GM19324 (cell line): ENCODE results near the gene ZC3H12C.

Experiments used
- ATAC-seq: cut with Tn5 transposase; IDR thresholded peaks from one replicate; pipeline ENCODE4 v1.9.1; 2021; ENCODE audit warnings: mild to moderate bottlenecking, moderate library complexity; ENCODE audit not compliant: unreplicated experiment, low FRiP score

Gene ZC3H12C

DNA sequence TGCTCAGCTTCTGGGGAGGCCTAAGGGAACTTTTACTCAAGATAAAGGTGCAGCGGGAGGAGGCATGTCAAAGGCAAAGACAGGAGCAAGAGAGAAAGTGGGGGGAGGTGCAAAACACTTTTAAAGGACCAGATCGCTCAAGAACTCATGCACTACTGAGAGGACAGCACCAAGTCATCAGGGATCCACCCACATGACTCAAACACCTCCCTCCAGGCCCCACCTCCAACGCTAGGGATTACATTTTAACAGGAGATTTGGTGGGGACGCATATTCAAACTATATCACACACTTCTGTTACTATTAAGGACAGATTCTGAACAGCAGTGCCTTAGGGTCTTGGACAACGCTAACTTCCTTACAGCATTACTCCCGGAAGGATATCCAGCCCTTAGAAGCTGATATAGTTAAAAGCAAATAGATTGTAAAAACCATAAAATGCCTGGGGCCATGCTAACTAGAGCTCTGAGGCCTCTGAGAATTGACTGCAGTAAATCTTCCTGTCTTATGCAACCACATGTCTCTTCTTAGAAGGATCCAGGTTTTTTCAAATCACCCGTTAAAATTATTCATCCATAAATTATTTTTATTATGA, 16.7 kb upstream of the ZC3H12C start:
- no peak for ATAC-seq

DNA sequence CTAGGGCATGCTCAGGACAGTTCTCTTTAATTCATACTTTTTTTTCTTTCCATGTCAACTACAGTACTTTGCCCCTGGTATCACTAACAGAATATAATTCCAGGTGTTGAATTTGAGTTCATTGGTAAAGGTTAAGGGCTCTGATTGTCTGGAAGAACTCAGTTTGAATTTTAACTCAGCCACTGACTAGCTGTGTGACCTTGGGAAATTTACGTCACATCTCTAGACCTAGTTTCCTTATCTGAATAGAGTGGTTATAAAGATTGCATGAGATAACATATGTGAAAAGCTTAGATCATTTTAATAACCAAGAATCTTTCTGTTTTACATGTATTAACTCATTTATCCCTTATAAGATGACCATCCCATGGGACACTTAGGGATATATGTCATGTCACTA, 15.8 kb upstream of the ZC3H12C start:
- peak; percentile 31 for ATAC-seq

DNA sequence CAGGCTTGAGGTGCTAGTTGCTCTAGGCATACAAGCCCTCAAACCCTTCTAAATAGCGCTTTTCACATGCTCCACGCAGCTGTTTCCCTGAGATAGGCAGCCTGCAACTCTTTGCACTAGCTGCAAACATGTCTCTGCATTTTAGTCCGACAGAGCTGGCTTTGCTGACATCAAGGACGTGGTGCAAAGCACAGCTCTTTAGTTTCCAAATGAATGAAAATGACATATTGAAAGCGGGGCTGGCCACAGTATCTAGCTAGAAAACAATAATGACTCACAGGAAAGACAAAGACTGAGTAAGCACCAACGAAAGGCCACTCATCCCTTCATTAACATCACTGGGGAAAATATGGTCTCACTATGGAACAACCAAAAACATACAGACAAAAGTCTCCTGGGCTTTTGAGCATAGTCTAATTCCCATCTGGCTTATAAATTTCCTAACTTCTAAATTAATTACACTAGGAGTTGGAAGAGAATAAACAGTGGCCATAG, 15.3 kb upstream of the ZC3H12C start:
- peak; percentile 63 for ATAC-seq

DNA sequence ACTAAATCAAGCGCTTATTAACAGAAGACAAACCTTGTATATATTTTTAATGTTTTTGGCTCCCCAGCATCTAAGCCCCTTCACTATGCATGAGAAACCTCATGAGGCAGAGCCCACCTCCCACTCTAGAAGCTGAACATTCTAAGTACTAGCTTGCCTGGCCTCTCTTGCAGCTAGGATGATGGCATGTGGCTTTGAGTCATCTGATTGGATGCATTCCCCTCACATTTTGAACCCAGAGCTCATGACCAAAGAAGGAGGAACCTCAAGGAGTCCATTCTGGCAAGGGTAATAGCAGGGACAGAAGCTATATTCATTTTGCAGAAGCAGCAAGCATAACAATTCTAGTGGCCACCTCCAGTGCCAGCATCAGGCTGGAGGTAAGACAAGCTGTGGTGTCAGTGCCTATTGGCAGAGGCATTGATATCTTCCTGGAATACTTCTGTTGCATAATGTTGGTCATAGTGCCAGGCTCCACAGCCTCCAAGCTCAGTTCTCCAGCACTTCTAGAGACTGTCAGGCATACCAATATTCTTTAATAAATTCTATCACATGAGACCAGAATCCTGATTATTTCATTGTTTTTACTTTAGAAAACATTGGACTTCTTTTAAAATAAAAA, 14.2 kb upstream of the ZC3H12C start:
- no peak for ATAC-seq

DNA sequence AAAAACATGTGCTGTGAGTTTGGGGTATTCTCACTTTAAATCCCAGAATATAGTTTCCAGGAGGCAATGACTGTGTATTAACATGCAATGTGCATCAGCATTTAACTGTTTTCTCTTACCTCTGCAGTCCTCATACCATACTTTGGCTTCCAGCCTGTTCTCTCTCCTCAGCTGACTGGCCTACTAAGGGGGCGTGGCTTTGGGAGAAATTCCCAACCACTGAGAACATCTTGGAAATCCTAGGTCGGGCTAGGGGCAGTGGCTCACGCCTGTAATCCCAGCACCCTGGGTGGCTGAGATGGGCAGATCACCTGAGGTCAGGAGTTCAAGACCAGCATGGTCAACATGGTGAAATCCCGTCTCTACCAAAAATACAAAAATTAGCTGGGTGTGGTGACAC, 13.5 kb upstream of the ZC3H12C start:
- no peak for ATAC-seq

DNA sequence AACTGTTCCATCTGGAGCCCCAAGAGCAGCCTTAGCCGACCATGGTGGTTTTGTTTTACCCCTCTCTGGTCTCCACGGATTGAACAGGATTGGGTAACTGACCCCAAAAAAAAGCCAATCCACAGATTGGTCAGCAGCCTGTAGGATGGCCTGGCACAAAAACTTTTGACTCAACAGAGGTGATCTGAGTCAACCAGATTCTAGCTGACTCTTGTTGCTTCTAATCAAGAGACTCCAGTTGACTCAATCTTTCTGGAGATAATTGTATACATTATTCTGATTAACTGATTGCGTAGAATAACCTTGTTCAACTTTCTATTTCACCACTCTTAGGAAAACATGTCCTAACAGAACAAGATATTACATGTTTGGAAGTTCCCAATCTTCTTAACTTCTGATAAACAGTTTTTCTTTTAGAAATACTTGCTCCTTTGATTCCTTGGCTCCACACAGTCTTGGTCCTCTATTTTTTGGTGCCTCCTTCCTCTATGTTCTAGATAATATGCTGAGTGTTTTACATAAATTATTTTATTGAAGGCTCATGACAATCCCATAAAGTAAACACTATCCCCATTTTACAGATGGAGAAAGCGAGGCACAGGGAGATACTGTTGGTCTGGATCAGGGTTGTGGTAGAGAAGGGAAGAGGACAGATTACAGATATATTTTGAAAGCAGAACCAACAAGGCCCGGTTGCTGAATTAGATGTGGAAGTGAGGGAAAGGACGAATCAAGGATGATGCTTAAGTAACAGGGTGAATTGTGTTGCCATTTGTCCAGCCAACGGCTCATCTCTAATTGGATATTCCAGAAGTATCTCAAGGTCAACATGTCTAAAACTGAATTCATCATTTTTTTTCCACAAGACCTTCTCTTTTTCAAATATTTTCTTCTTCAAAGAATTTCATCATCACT, 11.5 kb upstream of the ZC3H12C start:
- no peak for ATAC-seq

DNA sequence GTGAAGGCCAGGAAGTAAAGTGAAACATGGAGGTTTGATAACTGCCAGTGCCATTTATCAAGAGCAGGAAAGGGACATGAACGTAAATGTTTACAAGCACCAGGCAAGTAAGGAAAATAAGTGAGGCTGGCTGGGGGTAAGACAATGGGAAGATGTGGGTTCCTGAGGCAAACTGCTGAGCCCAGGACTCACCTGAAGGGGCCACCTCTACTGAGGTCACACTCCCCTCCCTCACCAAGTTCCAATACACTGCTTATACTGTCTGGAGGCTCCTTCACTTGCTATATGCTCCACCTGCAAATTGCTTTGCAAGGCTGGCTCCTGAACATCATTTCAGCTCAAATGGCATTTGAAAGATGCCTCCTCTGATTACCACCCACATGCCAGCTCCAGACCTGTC, 10.3 kb upstream of the ZC3H12C start:
- ATAC-seq: no peak

DNA sequence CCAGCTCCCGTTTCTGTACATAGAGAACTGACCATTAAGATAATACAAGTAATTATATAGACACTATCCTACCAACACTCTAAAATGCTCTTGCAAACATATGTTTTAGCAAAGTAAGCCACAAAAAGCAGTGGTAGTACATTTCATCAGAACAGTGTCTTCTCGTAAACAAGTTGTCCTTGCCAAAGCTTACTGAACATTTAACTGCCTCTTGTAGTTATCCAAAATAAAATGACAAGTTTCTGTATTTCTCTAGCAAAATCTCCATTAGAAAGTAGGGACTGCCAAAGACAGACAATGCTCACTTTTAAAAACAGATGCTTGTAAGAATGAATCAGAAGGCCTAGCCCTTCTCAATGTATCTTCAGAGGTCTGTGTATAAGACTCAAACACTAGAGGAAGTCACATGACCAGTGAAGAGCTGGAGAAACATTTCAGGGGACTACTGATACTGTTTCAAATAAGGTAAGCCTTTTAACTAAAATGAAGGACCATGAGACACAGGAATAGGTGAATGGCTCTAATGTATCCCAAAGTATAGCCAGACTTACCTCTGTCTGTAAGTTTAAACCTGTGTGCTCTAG, 7.8 kb upstream of the ZC3H12C start:
- ATAC-seq: no peak

DNA sequence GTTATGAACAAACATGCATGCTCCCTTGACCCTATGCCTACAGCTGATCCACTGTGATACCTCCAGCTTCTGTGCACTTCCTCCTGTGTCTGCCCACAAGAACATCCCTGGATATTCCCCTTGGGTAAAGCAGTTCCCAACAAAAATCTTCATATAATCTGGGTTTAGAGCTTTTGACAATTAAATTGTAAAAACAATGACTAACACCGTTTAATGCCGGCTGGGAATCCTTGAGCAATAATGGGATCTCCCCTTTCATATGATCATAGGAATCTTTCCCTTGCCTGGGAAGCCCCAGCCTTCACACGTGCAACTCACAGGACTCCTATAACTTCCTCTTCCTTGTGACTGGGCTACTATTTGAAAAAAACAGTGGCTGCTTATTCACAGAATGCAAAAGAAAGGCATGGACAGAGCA, 6.3 kb upstream of the ZC3H12C start:
- ATAC-seq: no peak

DNA sequence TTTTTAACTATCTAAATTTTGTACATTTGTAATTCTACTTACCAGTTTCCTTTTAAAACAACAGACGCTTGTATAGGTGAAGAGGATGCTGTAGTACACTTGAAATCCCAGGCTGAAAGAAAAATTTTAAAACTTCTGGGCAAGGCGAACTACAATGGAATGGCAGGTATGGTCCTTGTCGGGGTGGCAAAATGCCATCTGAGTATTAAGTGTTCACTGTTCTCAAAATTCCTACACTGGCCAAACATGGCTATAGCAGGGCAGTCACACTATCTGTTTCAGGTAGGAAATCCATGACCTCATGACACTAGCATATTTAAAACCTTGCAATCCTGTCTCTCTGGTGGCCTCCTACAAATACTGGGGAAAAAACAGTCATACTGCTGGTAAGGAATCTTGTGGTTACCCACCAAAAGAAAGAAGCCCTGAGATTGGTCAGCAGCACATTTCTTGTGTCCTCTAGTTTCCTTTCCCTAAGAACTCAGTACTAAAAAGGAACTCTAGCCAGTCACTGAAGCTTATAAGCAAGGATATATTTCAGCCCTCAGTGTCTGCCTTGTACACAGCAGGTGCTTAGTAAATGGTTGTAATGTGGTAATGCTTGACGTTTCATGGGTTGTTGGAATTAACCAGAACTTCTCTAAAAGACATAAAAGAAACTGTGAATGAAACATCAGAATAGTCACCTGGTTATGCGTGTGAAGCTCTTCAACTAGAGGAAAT, 5.2 kb upstream of the ZC3H12C start:
- no peak for ATAC-seq

DNA sequence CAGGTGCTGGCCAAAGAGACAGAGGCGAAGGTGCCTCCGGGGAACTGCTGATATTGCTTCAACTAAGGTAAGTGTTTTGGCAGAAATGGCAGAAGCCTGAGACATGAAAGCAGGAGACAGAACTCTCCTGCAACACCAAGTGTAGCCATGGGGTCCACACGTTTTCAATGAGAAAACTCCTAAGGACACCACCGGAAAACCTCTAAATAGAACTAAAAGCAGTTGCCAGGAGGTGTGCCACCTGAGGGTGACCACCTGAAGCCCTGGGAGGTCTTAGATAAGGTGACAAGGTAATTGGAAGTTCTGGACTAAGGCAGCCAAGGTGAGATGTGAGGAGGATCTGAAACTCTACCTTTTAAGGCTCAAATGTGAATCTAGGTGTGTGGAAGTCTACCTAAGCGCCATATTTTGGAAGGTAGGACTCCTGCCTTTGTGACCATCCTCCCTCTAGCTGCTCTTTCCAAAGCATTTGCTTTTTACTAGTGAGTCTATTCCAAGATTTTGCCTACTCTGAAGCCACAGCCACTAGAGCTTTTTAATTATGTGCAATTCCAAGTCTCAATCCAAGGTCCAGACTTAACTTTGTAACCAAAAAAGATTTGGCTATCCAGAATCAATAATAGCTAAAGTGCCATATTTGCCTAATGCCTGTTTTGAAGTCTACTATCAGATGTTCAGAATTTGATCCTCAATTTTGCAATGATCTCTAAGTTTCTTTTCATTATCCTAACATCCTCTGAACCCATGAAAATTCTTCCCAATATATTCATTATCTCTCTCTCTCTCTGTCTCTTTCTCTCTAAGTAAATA, 4.5 kb upstream of the ZC3H12C start:
- no peak for ATAC-seq

DNA sequence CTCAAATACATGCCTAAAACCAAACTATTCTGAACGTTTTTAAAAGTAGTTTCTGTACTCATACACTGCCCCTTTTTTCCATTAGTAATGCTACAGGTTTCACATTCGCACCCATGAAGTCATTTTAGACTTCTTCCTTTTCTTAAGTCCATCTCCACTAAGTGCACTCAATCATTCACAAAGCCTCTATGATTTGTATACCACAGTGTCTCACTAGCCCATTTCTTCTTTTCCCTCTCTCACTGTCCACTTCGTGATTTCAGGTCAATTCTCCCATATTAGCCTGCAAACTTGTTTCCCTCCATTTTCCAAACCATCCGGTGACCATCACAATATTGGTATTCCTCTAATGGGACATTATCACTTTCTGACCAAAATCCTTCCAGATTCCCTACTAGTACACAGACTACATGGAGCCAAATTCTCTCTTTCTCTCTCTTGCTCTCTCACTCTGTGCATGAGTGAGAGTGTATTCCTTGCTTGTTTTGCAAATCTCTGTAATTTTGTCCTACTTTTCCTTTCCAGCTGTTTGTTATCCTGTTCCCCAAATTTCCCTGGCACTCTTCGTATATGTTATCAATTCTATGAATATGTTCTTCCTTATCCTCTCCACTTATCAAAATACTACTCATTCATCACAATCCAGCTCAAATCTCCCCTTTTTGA, 3.4 kb upstream of the ZC3H12C start:
- ATAC-seq: no peak

DNA sequence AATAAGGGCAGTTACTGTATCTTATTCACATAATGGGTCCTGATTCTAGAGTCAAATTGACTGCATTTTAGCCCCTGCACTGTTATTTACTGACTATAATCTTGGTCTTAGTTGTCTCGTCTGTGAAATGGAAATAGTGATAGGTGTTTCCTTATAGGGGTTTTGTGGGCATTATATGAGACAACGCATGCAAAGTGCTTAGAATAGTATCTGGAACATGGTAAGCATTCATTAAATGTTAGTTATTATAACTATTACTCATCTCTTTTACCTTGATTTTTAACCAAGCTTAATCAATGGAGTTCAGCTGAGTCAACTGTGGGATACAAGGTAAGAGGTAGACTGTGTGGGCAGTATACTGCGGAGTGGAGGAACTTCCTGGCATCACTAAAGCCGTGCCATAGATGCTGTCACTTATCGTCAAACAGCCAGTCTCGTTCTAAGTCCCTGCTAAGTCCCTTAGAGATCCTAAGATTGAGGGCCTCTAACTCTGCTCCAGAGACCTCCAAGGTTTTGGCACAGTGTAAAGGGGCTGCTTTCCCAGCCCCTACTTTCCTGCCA, 2.6 kb upstream of the ZC3H12C start:
- no peak for ATAC-seq

DNA sequence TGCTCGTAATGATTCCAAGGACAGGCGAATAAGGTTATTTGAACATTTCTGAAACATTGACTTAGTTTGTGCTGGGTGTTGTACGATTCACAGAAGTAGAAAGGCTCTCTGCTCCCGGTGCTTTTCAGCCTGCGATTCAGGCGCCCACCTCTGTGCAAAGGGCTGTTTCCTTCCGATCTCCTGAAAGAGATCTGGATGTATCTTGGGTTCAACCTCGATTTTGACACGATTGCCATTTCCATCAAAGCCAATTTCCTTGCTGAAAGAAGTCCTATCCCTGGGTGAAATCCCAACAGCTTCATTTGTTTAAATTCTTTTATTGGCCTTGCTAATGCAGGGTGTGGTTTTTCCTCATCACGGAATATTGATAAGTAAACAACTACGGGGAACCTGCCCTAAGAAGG, 1.1 kb upstream of the ZC3H12C start:
- no peak for ATAC-seq

DNA sequence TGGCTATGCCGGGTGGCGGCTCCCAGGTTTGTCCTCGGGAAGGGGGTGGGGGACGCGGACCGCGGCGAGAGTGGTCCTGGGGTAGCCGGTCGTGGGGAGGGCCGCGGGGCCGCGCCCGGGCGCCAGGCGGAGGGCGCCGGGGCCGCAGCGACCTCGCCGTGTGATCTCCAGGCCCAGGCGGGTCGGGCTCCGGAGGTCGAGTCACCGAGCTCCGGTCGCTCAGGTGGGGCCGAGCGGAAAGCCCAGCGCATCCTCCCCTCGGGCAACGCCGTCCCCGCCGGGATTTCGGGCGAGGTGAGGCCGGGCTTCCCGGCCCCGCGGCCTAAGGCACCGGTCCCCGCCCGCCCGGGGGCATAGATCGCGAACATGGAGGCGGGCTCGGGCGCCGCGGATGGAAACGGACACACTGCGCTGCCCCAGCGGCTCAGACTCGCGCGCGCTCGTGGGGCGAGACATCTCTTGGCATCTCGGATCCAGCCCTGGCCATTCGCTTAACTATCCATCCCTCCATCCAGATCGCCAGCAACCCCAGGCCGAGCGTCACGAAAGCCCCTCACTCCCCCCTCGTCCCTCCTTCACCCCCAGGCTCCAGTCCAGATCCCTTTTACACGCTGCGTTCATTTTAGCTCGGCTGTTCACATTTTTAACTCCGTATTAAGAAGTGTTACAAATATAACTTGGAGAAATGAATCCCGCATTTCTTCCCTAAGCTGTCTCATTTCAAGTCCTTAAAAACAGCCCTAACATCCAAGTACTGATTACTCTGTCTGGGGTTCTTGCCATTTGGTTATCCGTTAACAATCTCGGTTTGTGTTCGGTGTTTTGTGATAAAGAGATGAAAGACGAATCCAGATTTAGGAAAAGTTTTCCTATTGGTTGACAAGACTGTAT, 460 bp downstream of the ZC3H12C start:
- peak; percentile 21 for ATAC-seq

DNA sequence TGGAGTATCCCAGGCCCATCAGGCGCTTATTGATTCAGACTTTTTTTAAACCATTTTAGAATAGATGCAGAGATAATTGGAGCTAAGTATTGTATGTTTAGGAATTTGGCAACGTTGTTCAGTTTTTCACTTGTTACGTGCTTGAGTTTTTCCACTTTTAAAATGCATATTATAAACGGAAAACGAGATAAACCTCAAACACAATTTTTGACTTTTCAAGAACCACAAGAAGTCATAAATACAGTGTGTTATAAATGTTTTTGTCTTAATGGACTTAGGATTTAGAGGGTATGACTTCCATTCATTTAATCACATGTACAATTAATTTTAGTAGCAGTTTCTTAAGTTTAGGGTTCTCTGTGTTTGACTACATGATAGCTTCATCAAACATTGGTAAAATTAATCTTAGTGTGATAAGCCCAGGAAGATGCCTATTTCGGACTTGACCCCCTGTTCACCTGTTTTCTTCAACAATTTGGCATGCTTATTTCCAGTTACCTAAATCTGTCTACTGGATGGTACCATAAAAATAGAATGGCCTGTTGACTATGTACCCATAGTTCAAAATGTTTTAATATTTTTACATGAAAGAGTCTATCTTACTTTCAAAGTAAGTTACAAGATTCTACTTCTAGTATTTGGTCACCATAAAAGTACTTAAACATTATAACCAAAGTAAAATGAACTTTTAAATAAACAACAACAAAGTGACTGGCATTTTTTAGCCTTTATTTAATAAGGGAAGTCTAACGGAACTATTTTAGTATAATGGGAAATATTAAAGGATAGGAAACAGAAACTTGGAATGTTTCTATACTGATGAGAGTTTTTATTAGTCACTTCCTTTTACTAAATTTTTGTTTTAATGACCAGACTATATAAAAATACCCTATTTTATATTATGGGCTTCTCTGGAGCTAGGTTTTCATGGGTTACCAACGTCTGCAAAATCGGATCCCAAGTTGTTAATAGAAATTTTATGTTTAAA, 1.4 kb downstream of the ZC3H12C start:
- no peak for ATAC-seq

DNA sequence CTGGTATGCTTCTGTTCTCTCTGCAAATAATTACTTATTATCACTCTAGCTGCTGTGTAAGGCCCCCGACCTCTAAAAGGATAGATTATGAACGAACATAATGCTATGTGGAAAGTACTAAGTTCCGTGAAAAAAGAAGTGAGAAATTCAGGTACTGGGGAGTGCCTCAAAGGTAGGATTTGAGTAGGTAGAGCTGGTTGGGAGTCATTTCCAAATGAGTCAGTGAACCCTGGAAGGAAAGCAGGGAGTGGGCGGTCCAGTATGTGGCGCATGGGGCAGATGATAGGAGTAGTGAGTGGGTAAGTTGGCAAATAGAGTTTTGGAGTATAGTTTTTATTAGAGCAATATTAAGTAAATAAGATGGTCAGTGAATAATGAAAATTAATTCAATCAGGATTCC, 2.4 kb downstream of the ZC3H12C start:
- no peak for ATAC-seq
